ENCODE data around the gene SRGAP3.

The SRGAP3 gene

GRCh38 chr3:8974458-8974857, 275.0 kb downstream of the SRGAP3 start:
- Histone ChIP-seq H3K27me3 (ENCODE audit: control insufficient read depth in 2 of 2, insufficient read depth in 2 of 2, low read length in 2 of 2) (no peaks in the 10 kb centered on the region), H3K9ac (ENCODE audit: low read depth in 1 of 2, low read length in 2 of 2) (no peak overlapping the region), H3K36me3 (ENCODE audit: control insufficient read depth in 2 of 2, insufficient read depth in 2 of 2, low read length in 2 of 2) (no peaks in the 10 kb centered on the region), H3K9me3 (ENCODE audit: control insufficient read depth in 2 of 2, low read length in 2 of 2) (peaks cover 0 to 7% of the 10 kb centered on the region in 2 donors), H3K4me1 (ENCODE audit: control insufficient read depth in 2 of 2, insufficient read depth in 2 of 2, low read length in 2 of 2) (no peaks in the 10 kb centered on the region), H3K27ac (ENCODE audit: low read depth in 2 of 2, low read length in 2 of 2) (no peak overlapping the region), H3K4me3 (ENCODE audit: low read length in 2 of 2) (no peak overlapping the region)

DNA sequence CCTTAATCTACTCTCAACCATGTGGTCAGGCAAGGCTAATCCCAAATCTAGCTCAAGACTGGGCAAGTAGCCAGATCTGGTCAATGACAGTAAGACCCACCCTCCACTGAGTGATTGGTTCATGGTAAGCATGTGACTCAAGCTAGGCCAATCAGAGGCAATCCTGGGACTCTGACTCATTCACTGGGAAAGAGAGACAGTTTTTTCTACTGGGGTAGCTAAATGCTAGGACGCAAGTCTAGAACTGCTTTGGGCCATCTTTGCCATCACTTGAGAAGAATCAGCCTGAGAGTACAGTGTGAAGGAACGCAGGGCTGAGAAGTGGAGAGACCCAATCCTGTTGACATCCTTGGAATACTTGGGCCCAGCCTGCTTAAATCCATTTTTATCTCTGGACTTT, 276.8 kb downstream of the SRGAP3 start:
- H3K4me1 ChIP-seq (ENCODE audit: control insufficient read depth in 2 of 2, insufficient read depth in 2 of 2, low read length in 2 of 2) = no peaks in the 10 kb centered on the region
- no peaks in the 10 kb centered on the region for H3K9me3 ChIP-seq (ENCODE audit: control insufficient read depth in 2 of 2, low read length in 2 of 2)
- no peak overlapping the region for H3K27ac ChIP-seq (ENCODE audit: low read depth in 2 of 2, low read length in 2 of 2)
- H3K4me3 ChIP-seq (ENCODE audit: low read length in 2 of 2) = no peak overlapping the region
- no peak overlapping the region for H3K9ac ChIP-seq (ENCODE audit: low read depth in 1 of 2, low read length in 2 of 2)
- no peaks in the 10 kb centered on the region for H3K36me3 ChIP-seq (ENCODE audit: control insufficient read depth in 2 of 2, insufficient read depth in 2 of 2, low read length in 2 of 2)
- H3K27me3 ChIP-seq (ENCODE audit: control insufficient read depth in 2 of 2, insufficient read depth in 2 of 2, low read length in 2 of 2) = no peaks in the 10 kb centered on the region

GRCh38 chr3:8970971-8971589, 278.4 kb downstream of the SRGAP3 start:
- H3K36me3 ChIP-seq (ENCODE audit: control insufficient read depth in 2 of 2, insufficient read depth in 2 of 2, low read length in 2 of 2) = no peaks in the 10 kb centered on the region
- H3K9me3 ChIP-seq (ENCODE audit: control insufficient read depth in 2 of 2, low read length in 2 of 2) = no peaks in the 10 kb centered on the region
- H3K4me1 ChIP-seq (ENCODE audit: control insufficient read depth in 2 of 2, insufficient read depth in 2 of 2, low read length in 2 of 2) = peaks cover 0 to 8% of the 10 kb centered on the region in 2 donors
- no peak overlapping the region for H3K27ac ChIP-seq (ENCODE audit: low read depth in 2 of 2, low read length in 2 of 2)
- no peak overlapping the region for H3K4me3 ChIP-seq (ENCODE audit: low read length in 2 of 2)
- H3K27me3 ChIP-seq (ENCODE audit: control insufficient read depth in 2 of 2, insufficient read depth in 2 of 2, low read length in 2 of 2) = no peaks in the 10 kb centered on the region
- no peak overlapping the region for H3K9ac ChIP-seq (ENCODE audit: low read depth in 1 of 2, low read length in 2 of 2)

DNA sequence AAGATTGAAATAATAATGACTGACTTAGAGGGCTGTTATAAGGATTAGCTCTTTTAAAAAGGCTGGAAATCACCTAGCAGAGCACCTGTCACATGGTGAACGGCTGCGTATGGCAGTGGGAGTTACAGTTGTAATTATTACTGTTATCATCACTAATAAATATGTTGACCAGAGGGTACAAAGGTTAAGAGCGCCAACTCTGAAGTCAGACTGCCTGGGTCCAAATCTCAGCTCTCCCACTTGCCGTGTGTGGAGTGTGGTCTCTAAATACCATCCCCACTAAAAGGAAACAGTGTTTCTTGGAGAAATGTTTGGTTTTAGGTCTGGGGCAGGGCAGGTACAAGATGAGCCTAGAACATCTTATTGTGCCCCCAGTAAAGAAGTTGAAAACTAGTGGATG, 280.2 kb downstream of the SRGAP3 start:
- Histone ChIP-seq H3K4me1 (ENCODE audit: control insufficient read depth in 2 of 2, insufficient read depth in 2 of 2, low read length in 2 of 2) (peaks cover 15 to 22% of the 10 kb centered on the region in 2 donors), H3K4me3 (ENCODE audit: low read length in 2 of 2) (no peak overlapping the region), H3K27ac (ENCODE audit: low read depth in 2 of 2, low read length in 2 of 2) (no peak overlapping the region), H3K9ac (ENCODE audit: low read depth in 1 of 2, low read length in 2 of 2) (no peak overlapping the region), H3K36me3 (ENCODE audit: control insufficient read depth in 2 of 2, insufficient read depth in 2 of 2, low read length in 2 of 2) (no peaks in the 10 kb centered on the region), H3K9me3 (ENCODE audit: control insufficient read depth in 2 of 2, low read length in 2 of 2) (no peaks in the 10 kb centered on the region), H3K27me3 (ENCODE audit: control insufficient read depth in 2 of 2, insufficient read depth in 2 of 2, low read length in 2 of 2) (no peaks in the 10 kb centered on the region)

DNA sequence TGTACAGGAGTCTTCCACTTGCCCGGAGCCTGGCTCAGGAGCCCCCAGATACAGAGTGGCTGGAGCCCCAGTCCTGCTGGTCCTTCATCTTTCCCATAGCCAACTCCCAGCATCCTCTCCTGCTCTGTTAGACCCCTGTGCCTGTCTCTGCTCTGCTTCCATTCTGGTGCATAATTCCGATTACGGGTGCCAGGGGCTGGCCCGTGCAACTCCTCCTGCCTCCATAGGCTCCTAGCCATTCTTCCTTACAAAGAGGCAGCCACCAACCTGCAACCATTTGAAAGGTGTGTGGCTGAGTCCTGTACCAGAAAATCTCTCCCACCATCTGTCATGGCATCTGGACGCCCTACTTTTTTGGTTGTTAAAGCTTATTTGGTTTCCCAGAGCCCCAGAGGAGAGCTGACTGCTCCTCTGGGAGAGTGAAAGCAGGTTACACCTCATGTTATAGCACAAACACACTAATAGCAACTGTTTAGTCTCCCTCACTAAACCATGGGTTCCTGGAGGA, 281.0 kb downstream of the SRGAP3 start:
- H3K27ac ChIP-seq (ENCODE audit: low read depth in 2 of 2, low read length in 2 of 2) = no peak overlapping the region
- H3K9ac ChIP-seq (ENCODE audit: low read depth in 1 of 2, low read length in 2 of 2) = no peak overlapping the region
- H3K4me3 ChIP-seq (ENCODE audit: low read length in 2 of 2) = no peak overlapping the region
- peaks cover 23 to 30% of the 10 kb centered on the region in 2 donors for H3K4me1 ChIP-seq (ENCODE audit: control insufficient read depth in 2 of 2, insufficient read depth in 2 of 2, low read length in 2 of 2)
- H3K36me3 ChIP-seq (ENCODE audit: control insufficient read depth in 2 of 2, insufficient read depth in 2 of 2, low read length in 2 of 2) = no peaks in the 10 kb centered on the region
- no peaks in the 10 kb centered on the region for H3K9me3 ChIP-seq (ENCODE audit: control insufficient read depth in 2 of 2, low read length in 2 of 2)
- no peaks in the 10 kb centered on the region for H3K27me3 ChIP-seq (ENCODE audit: control insufficient read depth in 2 of 2, insufficient read depth in 2 of 2, low read length in 2 of 2)

DNA sequence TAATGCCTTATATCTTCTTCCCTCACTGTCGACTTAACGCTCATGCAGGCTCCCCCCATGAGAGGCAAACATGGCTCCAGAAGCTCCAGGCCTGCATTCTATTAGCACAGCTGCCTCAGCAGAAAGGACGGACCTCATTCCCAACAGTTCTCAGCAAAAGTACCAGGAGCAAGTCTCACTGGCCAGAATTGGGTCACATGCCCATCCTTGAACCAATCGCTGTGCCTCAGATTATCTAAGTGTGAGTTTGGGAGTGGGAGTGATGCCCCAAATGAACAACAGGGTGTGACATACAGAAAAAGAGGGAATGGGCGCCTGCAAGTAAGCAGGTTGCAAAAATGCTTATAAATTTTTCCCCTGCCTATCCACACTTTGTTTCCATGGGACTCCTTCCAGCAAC, 281.9 kb downstream of the SRGAP3 start:
- Histone ChIP-seq H3K9ac (ENCODE audit: low read depth in 1 of 2, low read length in 2 of 2) (no peak overlapping the region), H3K27me3 (ENCODE audit: control insufficient read depth in 2 of 2, insufficient read depth in 2 of 2, low read length in 2 of 2) (no peaks in the 10 kb centered on the region), H3K4me1 (ENCODE audit: control insufficient read depth in 2 of 2, insufficient read depth in 2 of 2, low read length in 2 of 2) (peaks cover 27 to 34% of the 10 kb centered on the region in 2 donors), H3K36me3 (ENCODE audit: control insufficient read depth in 2 of 2, insufficient read depth in 2 of 2, low read length in 2 of 2) (no peaks in the 10 kb centered on the region), H3K4me3 (ENCODE audit: low read length in 2 of 2) (no peak overlapping the region), H3K9me3 (ENCODE audit: control insufficient read depth in 2 of 2, low read length in 2 of 2) (no peaks in the 10 kb centered on the region), H3K27ac (ENCODE audit: low read depth in 2 of 2, low read length in 2 of 2) (no peak overlapping the region)

- Histone ChIP-seq H3K36me3 (ENCODE audit: control insufficient read depth in 2 of 2, insufficient read depth in 2 of 2, low read length in 2 of 2) (no peaks in the 10 kb centered on the region), H3K9ac (ENCODE audit: low read depth in 1 of 2, low read length in 2 of 2) (no peak overlapping the region), H3K27ac (ENCODE audit: low read depth in 2 of 2, low read length in 2 of 2) (peak overlapping the region; percentile 91 to 93), H3K27me3 (ENCODE audit: control insufficient read depth in 2 of 2, insufficient read depth in 2 of 2, low read length in 2 of 2) (no peaks in the 10 kb centered on the region), H3K9me3 (ENCODE audit: control insufficient read depth in 2 of 2, low read length in 2 of 2) (no peaks in the 10 kb centered on the region), H3K4me1 (ENCODE audit: control insufficient read depth in 2 of 2, insufficient read depth in 2 of 2, low read length in 2 of 2) (peaks cover 29 to 35% of the 10 kb centered on the region in 2 donors), H3K4me3 (ENCODE audit: low read length in 2 of 2) (peak overlapping the region in 1 of 2 donors; percentile 10)
Measured at GRCh38 chr3:8966820-8967348, 282.6 kb downstream of the SRGAP3 start.

- peak overlapping the region in 1 of 2 donors; percentile 41 for H3K9ac ChIP-seq (ENCODE audit: low read depth in 1 of 2, low read length in 2 of 2)
- H3K27me3 ChIP-seq (ENCODE audit: control insufficient read depth in 2 of 2, insufficient read depth in 2 of 2, low read length in 2 of 2) = no peaks in the 10 kb centered on the region
- peaks cover 29 to 35% of the 10 kb centered on the region in 2 donors for H3K4me1 ChIP-seq (ENCODE audit: control insufficient read depth in 2 of 2, insufficient read depth in 2 of 2, low read length in 2 of 2)
- no peaks in the 10 kb centered on the region for H3K9me3 ChIP-seq (ENCODE audit: control insufficient read depth in 2 of 2, low read length in 2 of 2)
- peak overlapping the region in 1 of 2 donors; percentile 10 for H3K4me3 ChIP-seq (ENCODE audit: low read length in 2 of 2)
- peak overlapping the region; percentile 91 to 93 for H3K27ac ChIP-seq (ENCODE audit: low read depth in 2 of 2, low read length in 2 of 2)
- H3K36me3 ChIP-seq (ENCODE audit: control insufficient read depth in 2 of 2, insufficient read depth in 2 of 2, low read length in 2 of 2) = no peaks in the 10 kb centered on the region
Measured at GRCh38 chr3:8966150-8966819, 283.2 kb downstream of the SRGAP3 start.

DNA sequence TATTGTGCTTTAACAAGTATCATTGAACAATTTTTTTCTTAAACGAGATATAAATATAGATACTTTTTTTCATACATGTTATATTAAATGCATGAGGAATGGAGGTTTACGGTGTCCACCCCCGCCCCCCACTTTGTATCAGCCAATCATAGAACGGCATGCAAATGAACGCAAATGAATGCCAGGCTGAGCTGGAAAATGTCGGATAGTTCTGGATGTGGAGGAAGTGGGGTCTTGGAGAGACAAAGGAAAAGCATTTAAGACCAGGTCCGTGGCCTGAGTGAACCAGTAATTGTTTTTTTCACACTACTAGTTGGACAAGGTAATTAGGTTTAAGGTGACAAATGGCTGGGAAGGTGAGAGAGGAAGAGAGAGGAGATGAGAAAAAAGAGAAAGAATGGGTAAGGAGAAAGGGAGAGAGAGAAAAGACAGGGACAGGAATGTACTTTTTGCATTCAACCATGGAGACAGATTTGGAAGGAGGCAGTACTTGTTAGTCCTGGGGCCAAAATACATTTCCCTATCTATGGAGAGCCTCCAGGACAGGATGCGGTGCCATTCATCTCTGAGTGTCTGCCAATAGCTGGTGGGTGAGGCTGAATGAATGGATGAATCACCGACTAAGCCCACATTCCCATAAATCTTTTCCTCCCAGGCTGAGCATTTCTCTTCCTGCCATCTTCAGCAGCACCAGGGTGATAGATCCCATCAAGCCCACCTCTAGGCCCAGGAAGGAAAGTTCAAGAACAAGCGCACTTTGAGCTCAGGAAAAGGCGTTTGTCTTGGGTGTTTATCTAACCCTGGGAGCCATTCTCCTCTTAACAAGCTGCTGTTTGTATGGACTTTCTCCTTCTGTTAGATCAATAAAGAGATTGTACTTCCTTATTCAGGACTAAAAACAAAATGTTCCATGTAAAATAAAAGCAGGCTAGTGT, 284.7 kb downstream of the SRGAP3 start:
- Histone ChIP-seq H3K9me3 (ENCODE audit: control insufficient read depth in 2 of 2, low read length in 2 of 2) (no peaks in the 10 kb centered on the region), H3K4me1 (ENCODE audit: control insufficient read depth in 2 of 2, insufficient read depth in 2 of 2, low read length in 2 of 2) (peaks cover 29 to 35% of the 10 kb centered on the region in 2 donors), H3K9ac (ENCODE audit: low read depth in 1 of 2, low read length in 2 of 2) (peak overlapping the region; percentile 6 to 37), H3K27ac (ENCODE audit: low read depth in 2 of 2, low read length in 2 of 2) (peak overlapping the region; percentile 91 to 93), H3K36me3 (ENCODE audit: control insufficient read depth in 2 of 2, insufficient read depth in 2 of 2, low read length in 2 of 2) (no peaks in the 10 kb centered on the region), H3K27me3 (ENCODE audit: control insufficient read depth in 2 of 2, insufficient read depth in 2 of 2, low read length in 2 of 2) (no peaks in the 10 kb centered on the region), H3K4me3 (ENCODE audit: low read length in 2 of 2) (peak overlapping the region; percentile 4 to 97)

Data from mucosa of rectum (tissue), 2 donors.